ENCODE measurements around the gene SLC24A1. TPM values are rescaled to one million over a fixed set of nuclear protein-coding genes. Genes with fewer than 3 reads are reported as not detected.

Gene SLC24A1
- total RNA-seq, 2 donors from 2014 or later: 6.3 to 14.5 TPM

GRCh38 chr15:65690778-65691177, 69.0 kb downstream of the SLC24A1 start:
- no peak for DNase-seq (ENCODE audit: low spot score)
- intact Hi-C loops (cut with DNase I): loop anchor here in 1 of 2 donors (10.0 kb wide), 1 partner anchor 634 kb away; no protein-coding TSS in a partner anchor

GRCh38 chr15:65695081-65695480, 73.3 kb downstream of the SLC24A1 start:
- DNase-seq (ENCODE audit: low spot score): no peak
- intact Hi-C loops (cut with DNase I): loop anchor here in 1 of 2 donors (10.0 kb wide), 1 partner anchor 630 kb away; no protein-coding TSS in a partner anchor

Other genes with a start within 250 kb of the SLC24A1 start
- gene IGDCC3, start 243.9 kb upstream of the SLC24A1 start, total RNA-seq: not detected
- 1 to 10 TPM; 1.2 to 4.7 TPM for gene IGDCC4, start 199.0 kb upstream of the SLC24A1 start, total RNA-seq
- 10 to 100 TPM; 35.6 to 40.9 TPM for gene DPP8, start 104.2 kb upstream of the SLC24A1 start, total RNA-seq
- 10 to 100 TPM; 20.6 to 23.0 TPM for gene HACD3, start 91.5 kb upstream of the SLC24A1 start, total RNA-seq
- gene INTS14, start 10.8 kb upstream of the SLC24A1 start, total RNA-seq: 10 to 100 TPM; 19.8 to 23.3 TPM
- gene DENND4A, start 170.4 kb downstream of the SLC24A1 start, total RNA-seq: 10 to 100 TPM; 28.6 to 30.1 TPM
- 100 to 1,000 TPM; 176 to 182 TPM for gene RAB11A, start 247.6 kb downstream of the SLC24A1 start, total RNA-seq

Measured in posterior vena cava (tissue), 2 donors.